Heart left ventricle (tissue), 13 donors: ENCODE results near the gene ZMIZ1.

Experiments
- CTCF ChIP-seq, 12 donors: fragments of 200-600 bp; sonication (generic) in 4 of 12; IDR thresholded peaks; one replicate each; pipeline versions ENCODE4 v1.5.0 to v1.8.0; 2018 to 2022; ENCODE audit warnings: antibody characterized with exemption in 12 of 12, mild to moderate bottlenecking in 5 of 12
- POLR2A ChIP-seq, 2 donors: fragments of 450-650 bp; IDR thresholded peaks; one replicate each; pipeline ENCODE4 v1.6.1; 2017; ENCODE audit warnings: antibody characterized with exemption in 2 of 2, mild to moderate bottlenecking in 2 of 2, moderate library complexity in 2 of 2
- donor health status: ischemic (EF 13 %, LVEDD 7.1; RV severe dilation, severe dysfunction).
- donor health status: DM: no; HTN: yes; CAD: no.
- donor health status: DM: no; HTN: no; CAD: no.
- donor health status: ischemic (EF 25% LVEDD 6.9; RV normal size, moderate dysfunction).
- donor health status: ischemic (EF 25% LVEDD 5.7; RV mildly dilated, moderate dysfunction).
- donor health status: ischemic (EF 35%, LVEDD 5.7; RV mildly dilated, moderate dysfunction).
- donor health status: nonischemic (EF 11% LVEDD 7.7; RV severe dilation, severe dysfunction).
- donor health status: DM: yes; HTN: yes; CAD: no.
- donor health status: PGD.
- donor health status: ischemic (EF 29% LVEDD 5.4; RV normal size, mild dysfunction).
- donor health status: nonischemic (EF 23%, LVEDD 6.1; RV moderate dilation, normal function).

GRCh38 chr10:79353726-79354125 lies 285.0 kb downstream of the ZMIZ1 start:
- TF ChIP-seq POLR2A (IDR thresholded peaks at IDR 0.05) (no peak), CTCF (IDR thresholded peaks at IDR 0.05) (no peak)
